H1 (cell line): ENCODE measurements around the gene TCF20. TPM values are rescaled to one million over a fixed set of nuclear protein-coding genes. Genes with fewer than 3 reads are reported as not detected.

ENCODE experiments used
- CBX8 ChIP-seq: fragments of 300-800, 300-1000 bp; sonication (generic); IDR thresholded peaks from 2 replicates; pipeline ENCODE4 v1.7.1; 2016; ENCODE audit warnings: low read depth, low read length, borderline replicate concordance
- RXRA ChIP-seq: IDR thresholded peaks from 2 replicates; pipeline ENCODE4 v1.6.1; 2011; ENCODE audit warnings: low read depth, mild to moderate bottlenecking, low read length, moderate library complexity; ENCODE audit not compliant: insufficient read depth
- polyA plus RNA-seq, 7 experiments: library from polyadenylated mRNA; depleted of rRNA in 3 of 7; stranded (reverse) in 5 of 7; unstranded in 2 of 7; fragments of >200 nt in 5 of 7; fragments of 200-250 nt in 2 of 7; gene quantifications; 1 replicate in 5 of 7; 2 replicates in 1 of 7; 4 replicates in 1 of 7; pipeline versions ENCODE4 v1.2.1 to v1.2.3, GENCODE V29; 2011 to 2013; ENCODE audit warnings: missing spikeins in 2 of 7, mixed read lengths in 2 of 7
- total RNA-seq: library from RNA; stranded (reverse); fragmentation: NEBNext Ultra II Directional; extraction: Animal tissue kit (Norgen Biotek cat#: 25700); gene quantifications from 2 replicates; pipeline ENCODE4 v1.2.1, GENCODE V29; 2021
- TF ChIP-seq, protein P1 (sequence below): IDR thresholded peaks from 2 replicates; pipeline ENCODE4 v1.6.1; 2012; ENCODE audit warnings: inconsistent platforms
- TF ChIP-seq, protein P2 (sequence below): IDR thresholded peaks from 2 replicates; pipeline ENCODE4 v1.6.1; 2011; ENCODE audit warnings: low read depth, mild to moderate bottlenecking, low read length; ENCODE audit not compliant: insufficient read depth

The TCF20 gene
- total and polyA plus RNA-seq, 2 of the 8 experiments (the other 6 are each of a cell fraction or from before 2014, with no cell fraction given) = 22.0 to 79.8 TPM

DNA sequence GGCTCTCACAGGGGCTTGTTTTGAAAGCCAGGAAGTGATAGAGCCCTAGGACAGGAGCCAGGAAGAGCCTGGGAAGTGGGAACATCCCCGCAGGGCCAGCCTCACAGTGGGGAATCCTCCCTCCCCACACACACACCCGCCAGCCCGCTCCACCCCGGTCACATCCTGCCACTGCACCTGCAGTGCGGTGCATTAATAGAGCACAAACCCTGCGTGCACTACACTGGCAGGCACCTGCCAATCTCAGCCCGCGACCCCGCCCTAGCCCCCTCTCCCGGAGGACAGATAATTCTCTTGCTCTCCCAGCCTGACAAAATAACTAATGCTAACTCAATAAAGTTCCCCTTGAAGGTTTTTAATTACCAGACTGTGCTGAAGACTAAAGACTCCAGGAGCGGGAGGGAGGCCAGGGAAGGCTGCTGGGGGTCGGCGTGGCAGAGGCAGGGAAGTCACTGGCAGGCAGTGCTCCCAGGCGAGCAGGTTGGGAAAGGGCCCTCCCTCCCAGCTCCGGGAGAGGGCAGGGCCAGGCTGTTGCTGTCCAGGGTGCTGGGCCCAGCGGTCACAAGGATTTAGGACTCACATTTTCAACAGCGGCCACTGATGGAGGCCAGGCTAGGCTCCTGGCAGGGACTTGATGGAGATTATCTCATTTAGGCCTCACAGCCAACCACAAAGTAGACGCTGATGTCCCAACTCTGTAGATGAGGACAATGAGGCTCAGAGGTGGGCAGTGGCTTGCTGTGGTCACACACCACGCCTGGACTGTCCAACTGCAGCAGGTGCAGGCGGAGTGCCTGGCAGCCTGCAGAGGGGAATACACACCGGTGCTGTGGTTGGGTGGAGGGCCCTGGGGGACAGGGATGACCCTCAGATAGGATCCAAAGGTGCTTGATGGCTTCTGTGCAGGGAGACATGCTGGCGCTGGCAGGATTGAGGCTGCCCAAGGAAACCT, 23.9 kb upstream of the TCF20 start (continued):
- TF ChIP-seq, protein P1, sequence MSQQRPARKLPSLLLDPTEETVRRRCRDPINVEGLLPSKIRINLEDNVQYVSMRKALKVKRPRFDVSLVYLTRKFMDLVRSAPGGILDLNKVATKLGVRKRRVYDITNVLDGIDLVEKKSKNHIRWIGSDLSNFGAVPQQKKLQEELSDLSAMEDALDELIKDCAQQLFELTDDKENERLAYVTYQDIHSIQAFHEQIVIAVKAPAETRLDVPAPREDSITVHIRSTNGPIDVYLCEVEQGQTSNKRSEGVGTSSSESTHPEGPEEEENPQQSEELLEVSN = no peak
- TF ChIP-seq CBX8 = no peak
- TF ChIP-seq, protein P2, sequence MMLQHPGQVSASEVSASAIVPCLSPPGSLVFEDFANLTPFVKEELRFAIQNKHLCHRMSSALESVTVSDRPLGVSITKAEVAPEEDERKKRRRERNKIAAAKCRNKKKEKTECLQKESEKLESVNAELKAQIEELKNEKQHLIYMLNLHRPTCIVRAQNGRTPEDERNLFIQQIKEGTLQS = no peak
- no peak for TF ChIP-seq RXRA
- TF ChIP-seq, all 59 proteins: peak for 8
